HepG2 (cell line): Measurements from ENCODE around the gene ZFP1. TPM values are rescaled to one million over a fixed set of nuclear protein-coding genes. Genes with fewer than 3 reads are reported as not detected.

ENCODE experiments used
- AFF4 ChIP-seq: sonication (generic); formaldehyde crosslinking; IDR thresholded peaks from 2 replicates; pipeline ENCODE4 v1.4.0; 2020; ENCODE audit warnings: missing genetic modification reagents
- CHD2 ChIP-seq: IDR thresholded peaks from 2 replicates; pipeline ENCODE4 v1.6.1; 2011; ENCODE audit warnings: low read depth, low read length, improper control_type of control experiment
- HINFP ChIP-seq: sonication (generic); formaldehyde crosslinking; IDR thresholded peaks from 2 replicates; pipeline ENCODE4 v1.4.0; 2020; ENCODE audit warnings: low read depth, mild to moderate bottlenecking, missing genetic modification reagents
- HOXA3 ChIP-seq: sonication (generic); formaldehyde crosslinking; IDR thresholded peaks from 2 replicates; pipeline ENCODE4 v1.5.0; 2020; ENCODE audit warnings: missing genetic modification reagents
- KLF6 ChIP-seq: IDR thresholded peaks from 2 replicates; pipeline ENCODE4 v1.8.0; 2016; ENCODE audit warnings: missing biosample characterization, missing genetic modification reagents
- LRRFIP1 ChIP-seq: sonication (generic); formaldehyde crosslinking; conservative IDR thresholded peaks from 2 replicates; pipeline ENCODE4 v1.4.0; 2020; ENCODE audit warnings: missing genetic modification reagents
- MED1 ChIP-seq: sonication (generic); formaldehyde crosslinking; IDR thresholded peaks from 2 replicates; pipeline ENCODE4 v1.4.0; 2020; ENCODE audit warnings: missing genetic modification reagents
- PRDM4 ChIP-seq: sonication (generic); formaldehyde crosslinking; IDR thresholded peaks from 2 replicates; pipeline ENCODE4 v1.9.0; 2021; ENCODE audit warnings: missing genetic modification reagents, borderline replicate concordance
- RBM39 ChIP-seq: fragments of 200-400 bp; formaldehyde crosslinking; IDR thresholded peaks from one replicate; pipeline ENCODE4 v1.6.1; 2018; ENCODE audit warnings: antibody characterized with exemption, mild to moderate bottlenecking, low read depth, low read length; ENCODE audit not compliant: poor library complexity, severe bottlenecking
- SP5 ChIP-seq: IDR thresholded peaks from 2 replicates; pipeline ENCODE4 v1.6.1; 2016; ENCODE audit warnings: low read depth, borderline replicate concordance
- SUZ12 ChIP-seq: fragments of 150-350 bp; IDR thresholded peaks from 2 replicates; pipeline ENCODE4 v1.6.1; 2014; ENCODE audit warnings: low read depth, low read length
- ZNF263 ChIP-seq: sonication (generic); formaldehyde crosslinking; IDR thresholded peaks from 2 replicates; pipeline ENCODE4 v1.4.0; 2020; ENCODE audit warnings: missing genetic modification reagents
- ZNF282 ChIP-seq: fragments of 450-650 bp; IDR thresholded peaks from 2 replicates; pipeline ENCODE4 v1.6.1; 2018; ENCODE audit not compliant: partially characterized antibody
- ZNF431 ChIP-seq: sonication (generic); formaldehyde crosslinking; IDR thresholded peaks from 2 replicates; pipeline ENCODE4 v1.9.0; 2022; ENCODE audit warnings: missing genetic modification reagents, low read depth, mild to moderate bottlenecking, borderline replicate concordance
- ZNF563 ChIP-seq: sonication (generic); formaldehyde crosslinking; IDR thresholded peaks from 2 replicates; pipeline ENCODE4 v1.8.0; 2022; ENCODE audit warnings: mild to moderate bottlenecking, moderate library complexity, missing genetic modification reagents
- ZNF713 ChIP-seq: sonication (generic); formaldehyde crosslinking; IDR thresholded peaks from 2 replicates; pipeline ENCODE4 v1.4.0; 2020; ENCODE audit warnings: mild to moderate bottlenecking, missing genetic modification reagents
- ZNF724P ChIP-seq: sonication (generic); formaldehyde crosslinking; IDR thresholded peaks from 2 replicates; pipeline ENCODE4 v1.8.0; 2022; ENCODE audit warnings: missing genetic modification reagents, borderline replicate concordance
- ZNF782 ChIP-seq: sonication (generic); formaldehyde crosslinking; IDR thresholded peaks from 2 replicates; pipeline ENCODE4 v1.4.0; 2020; ENCODE audit warnings: missing genetic modification reagents, mild to moderate bottlenecking, borderline replicate concordance
- polyA plus RNA-seq, 8 experiments: library from polyadenylated mRNA; depleted of rRNA in 3 of 8; stranded (reverse) in 7 of 8; unstranded in 1 of 8; fragments of >200 nt; fragmentation: Illumina TruSeq in 4 of 8; extraction: Trizol in 4 of 8; gene quantifications; 2 replicates each; pipeline versions ENCODE4 v1.2.1 to v1.2.3, GENCODE V29; 2011 to 2016; ENCODE audit warnings: low read depth in 4 of 8, missing spikeins in 1 of 8, mixed read lengths in 1 of 8; ENCODE audit not compliant: insufficient read depth in 1 of 8
- total RNA-seq, 5 experiments: library from RNA; depleted of rRNA; stranded (reverse); fragments of >200 nt; fragmentation: Illumina TruSeq; extraction: Trizol; gene quantifications; 2 replicates each; pipeline ENCODE4 v1.2.3, GENCODE V29; 2016; ENCODE audit warnings: low read depth in 1 of 5

ZFP1 gene
- total and polyA plus RNA-seq, 2 of the 13 experiments (the other 11 are each of a cell fraction or from before 2014, with no cell fraction given) = 8.3 to 14.0 TPM

- TF ChIP-seq HINFP (peak; percentile 74; the same call in 1 of the 2 replicates), ZNF563 (CRISPR knock-in tag) (peak; percentile 96), MED1 (CRISPR knock-in tag) (peak; percentile 77), RBM39 (peak; percentile 99), SP5 (CRISPR knock-in tag) (no peak), LRRFIP1 (no peak), ZNF724P (peak; percentile 67; the same call in 1 of the 2 replicates), ZNF263 (CRISPR knock-in tag) (peak; percentile 87), HOXA3 (CRISPR knock-in tag) (peak; percentile 72; the same call in 1 of the 2 replicates), ZNF431 (peak; percentile 64), ZNF782 (CRISPR knock-in tag) (no peak; the same call in none of the 2 replicates), AFF4 (no peak; the same call in 1 of the 2 replicates), SUZ12 (peak; percentile 82), KLF6 (peak; percentile 92), ZNF282 (no peak), ZNF713 (CRISPR knock-in tag) (peak; percentile 84; the same call in 1 of the 2 replicates), CHD2 (peak; percentile 80), PRDM4 (CRISPR knock-in tag) (no peak)
Observed at GRCh38 chr16:75148311-75149195, at the start of gene ZFP1 (continued).
